Erythroblast (primary cell): Measurements from ENCODE around the gene MAOB.

ENCODE experiments used
- GATA1 ChIP-seq: IDR thresholded peaks from 2 replicates; pipeline ENCODE4 v1.6.1; 2011; ENCODE audit warnings: low read depth, mild to moderate bottlenecking, control low read depth, low read length, moderate library complexity
- POLR2A ChIP-seq: IDR thresholded peaks from 2 replicates; pipeline ENCODE4 v1.6.1; 2011; ENCODE audit warnings: mild to moderate bottlenecking, low read length

- TF ChIP-seq POLR2A, result no peak
- TF ChIP-seq GATA1, result no peak
These were observed 140.2 kb downstream of the MAOB start for GRCh38 chrX:43741843-43742573.
